Measurements from ENCODE around the gene MAST2.

GRCh38 chr1:45814776-45815175 lies 11.4 kb downstream of the MAST2 start:
- TF ChIP-seq GTF2A2 (tag; IDR thresholded peaks at IDR 0.05) (no peak), POLR2AphosphoS5 (IDR thresholded peaks at IDR 0.05; ENCODE audit: control insufficient read depth, insufficient read depth, low read depth, low read length) (no peak), STAT5B (CRISPR knock-in tag; IDR thresholded peaks at IDR 0.05) (no peak), MYNN (IDR thresholded peaks at IDR 0.05) (no peak), MYNN (CRISPR knock-in tag; IDR thresholded peaks at IDR 0.05) (no peak), EP300 (IDR thresholded peaks at IDR 0.05; ENCODE audit: low read length) (no peak), TEAD4 (IDR thresholded peaks at IDR 0.05; ENCODE audit: low read length) (no peak), TEAD4 (CRISPR knock-in tag; IDR thresholded peaks at IDR 0.05; ENCODE audit: borderline replicate concordance) (no peak), SMAD1 (IDR thresholded peaks at IDR 0.05; ENCODE audit: low read depth, low read length, partially characterized antibody) (no peak), CTCF (IDR thresholded peaks at IDR 0.05 in 2 of 3, conservative IDR thresholded peaks at IDR 0.05 in 1 of 3; ENCODE audit: insufficient read depth in 2 of 3, low read depth in 1 of 3, low read length in 3 of 3) (no peak), NFXL1 (CRISPR knock-in tag; IDR thresholded peaks at IDR 0.05) (no peak), ZBTB49 (CRISPR knock-in tag; IDR thresholded peaks at IDR 0.05; ENCODE audit: borderline replicate concordance) (no peak), ZNF143 (CRISPR knock-in tag; IDR thresholded peaks at IDR 0.05) (no peak), EZH2 (IDR thresholded peaks at IDR 0.05; ENCODE audit: borderline replicate concordance, low read depth, low read length) (no peak)
